Endothelial cell of umbilical vein (primary cell): ENCODE results near the gene ICA1L.

Experiments
- CTCF ChIP-seq, 2 donors: IDR thresholded peaks; 1 replicate in 1 of 2; 2 replicates in 1 of 2; pipeline ENCODE4 v1.5.1; 2011; ENCODE audit warnings: low read length in 2 of 2, mild to moderate bottlenecking in 2 of 2, moderate library complexity in 2 of 2, control low read depth in 1 of 2, inconsistent platforms in 1 of 2, low read depth in 1 of 2; ENCODE audit not compliant: insufficient read depth in 1 of 2; ENCODE audit errors: extremely low read depth in 1 of 2
- EZH2 ChIP-seq: IDR thresholded peaks from 2 replicates; pipeline ENCODE4 v1.6.1; 2012; ENCODE audit warnings: borderline replicate concordance, low read depth, mild to moderate bottlenecking, moderate library complexity, low read length, inconsistent platforms; ENCODE audit not compliant: severe bottlenecking
- FOS ChIP-seq: IDR thresholded peaks from 2 replicates; pipeline ENCODE4 v1.6.1; 2011; ENCODE audit warnings: mild to moderate bottlenecking, low read length, moderate library complexity, borderline replicate concordance; ENCODE audit not compliant: insufficient read depth
- JUN ChIP-seq: IDR thresholded peaks from 2 replicates; pipeline ENCODE4 v1.6.1; 2011; ENCODE audit warnings: borderline replicate concordance, low read depth; ENCODE audit not compliant: insufficient read length, insufficient read depth
- POLR2A ChIP-seq: IDR thresholded peaks from 2 replicates; pipeline ENCODE4 v1.6.1; 2012; ENCODE audit warnings: low read depth, mild to moderate bottlenecking, control low read depth, low read length
- POLR2AphosphoS5 ChIP-seq: IDR thresholded peaks from 2 replicates; pipeline ENCODE4 v1.6.1; 2012; ENCODE audit warnings: low read depth, mild to moderate bottlenecking, control low read depth, low read length, moderate library complexity; ENCODE audit not compliant: insufficient read depth
- TF ChIP-seq, protein P1 (sequence below): IDR thresholded peaks from 2 replicates; pipeline ENCODE4 v1.6.1; 2011; ENCODE audit not compliant: insufficient read depth, insufficient read length

GRCh38 chr2:202774104-202774503 lies 97.5 kb downstream of the ICA1L start:
- no peak for TF ChIP-seq FOS
- TF ChIP-seq POLR2AphosphoS5 = no peak
- TF ChIP-seq CTCF (IDR thresholded peaks at IDR 0.05; ENCODE audit: extremely low read depth in 1 of 2, insufficient read depth in 1 of 2, low read depth in 1 of 2, low read length in 2 of 2) = no peak
- no peak for TF ChIP-seq POLR2A
- TF ChIP-seq, protein P1, sequence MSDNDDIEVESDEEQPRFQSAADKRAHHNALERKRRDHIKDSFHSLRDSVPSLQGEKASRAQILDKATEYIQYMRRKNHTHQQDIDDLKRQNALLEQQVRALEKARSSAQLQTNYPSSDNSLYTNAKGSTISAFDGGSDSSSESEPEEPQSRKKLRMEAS = no peak
- TF ChIP-seq EZH2 = no peak
- no peak for TF ChIP-seq JUN
